ENCODE results near the gene CELSR2. TPM values are rescaled to one million over a fixed set of nuclear protein-coding genes. Genes with fewer than 3 reads are reported as not detected.

CELSR2 gene
- total and polyA plus RNA-seq, 11 donors: 1.6 to 11.9 (median 7.4) TPM

DNA sequence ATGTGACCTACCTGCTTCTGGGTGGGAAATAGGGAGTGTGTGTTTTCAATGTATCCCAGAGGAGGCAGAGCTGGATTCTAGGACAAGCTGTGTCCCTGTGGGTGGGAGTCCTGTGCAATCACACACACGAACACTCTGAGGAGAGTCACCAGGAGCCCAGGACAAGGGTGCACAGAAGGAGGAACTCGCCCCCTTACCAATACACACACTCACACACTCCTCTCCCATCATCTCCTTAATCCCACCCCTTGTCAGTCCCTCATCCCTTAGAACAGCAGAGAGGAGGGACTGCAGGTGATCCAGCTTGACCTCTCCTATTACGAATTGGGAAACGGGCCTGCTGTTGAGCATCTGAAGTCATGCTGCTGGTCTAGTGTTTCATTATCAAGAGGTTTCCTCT lies 65.9 kb downstream of the CELSR2 start:
- intact Hi-C loops (cut with DNase I): loop anchor here in 1 of 10 donors (5.0 kb wide), 1 partner anchor 47 kb away; no protein-coding TSS in a partner anchor
- DNase-seq (no peak), ATAC-seq (no peak)

DNA sequence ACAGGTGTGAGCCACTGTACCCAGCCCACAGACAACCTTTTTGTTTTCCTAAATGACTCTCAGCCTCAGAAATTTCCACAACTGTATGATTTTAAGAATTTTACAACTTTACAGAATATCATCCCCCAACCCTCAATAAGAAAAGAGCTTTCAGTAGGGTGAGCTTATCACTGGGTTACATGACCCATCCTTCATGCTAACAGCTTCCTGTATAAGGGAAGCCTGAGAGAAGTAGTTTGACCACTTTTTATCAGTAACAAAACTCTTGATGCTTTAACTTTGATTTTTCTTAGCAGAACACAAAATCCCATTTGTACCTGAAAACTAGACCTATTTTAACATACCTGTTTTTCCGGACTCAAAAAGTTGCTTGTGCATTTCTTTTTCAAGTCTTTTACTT lies 67.2 kb downstream of the CELSR2 start:
- H3K4me1 ChIP-seq: peaks cover 0 to 6% (median 0%) of the 10 kb centered on the region in 12 donors
- no peak overlapping the region for H3K27ac ChIP-seq
- DNase-seq: no peak
- no peak for ATAC-seq
- intact Hi-C loops (cut with DNase I): loop anchor here in 1 of 10 donors (5.0 kb wide), 1 partner anchor 46 kb away; no protein-coding TSS in a partner anchor
- H3K36me3 ChIP-seq: peaks cover 3 to 100% (median 79%) of the 10 kb centered on the region in 9 donors
- H3K4me3 ChIP-seq: no peak overlapping the region
- no peaks in the 10 kb centered on the region for H3K9me3 ChIP-seq
- WGBS, 4 donors: 96 to 100% (median 98%) methylated on average over 1 of the region's 1 CpG
- H3K27me3 ChIP-seq: no peaks in the 10 kb centered on the region
- TF ChIP-seq, protein P1, sequence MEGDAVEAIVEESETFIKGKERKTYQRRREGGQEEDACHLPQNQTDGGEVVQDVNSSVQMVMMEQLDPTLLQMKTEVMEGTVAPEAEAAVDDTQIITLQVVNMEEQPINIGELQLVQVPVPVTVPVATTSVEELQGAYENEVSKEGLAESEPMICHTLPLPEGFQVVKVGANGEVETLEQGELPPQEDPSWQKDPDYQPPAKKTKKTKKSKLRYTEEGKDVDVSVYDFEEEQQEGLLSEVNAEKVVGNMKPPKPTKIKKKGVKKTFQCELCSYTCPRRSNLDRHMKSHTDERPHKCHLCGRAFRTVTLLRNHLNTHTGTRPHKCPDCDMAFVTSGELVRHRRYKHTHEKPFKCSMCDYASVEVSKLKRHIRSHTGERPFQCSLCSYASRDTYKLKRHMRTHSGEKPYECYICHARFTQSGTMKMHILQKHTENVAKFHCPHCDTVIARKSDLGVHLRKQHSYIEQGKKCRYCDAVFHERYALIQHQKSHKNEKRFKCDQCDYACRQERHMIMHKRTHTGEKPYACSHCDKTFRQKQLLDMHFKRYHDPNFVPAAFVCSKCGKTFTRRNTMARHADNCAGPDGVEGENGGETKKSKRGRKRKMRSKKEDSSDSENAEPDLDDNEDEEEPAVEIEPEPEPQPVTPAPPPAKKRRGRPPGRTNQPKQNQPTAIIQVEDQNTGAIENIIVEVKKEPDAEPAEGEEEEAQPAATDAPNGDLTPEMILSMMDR (IDR thresholded peaks at IDR 0.05): no peak
- no peak for TF ChIP-seq POLR2A (IDR thresholded peaks at IDR 0.05)

More for the DNA sequence above, 65.9 kb downstream of the CELSR2 start:
- H3K4me3 ChIP-seq: no peak overlapping the region
- TF ChIP-seq, protein P1 (IDR thresholded peaks at IDR 0.05): no peak
- TF ChIP-seq POLR2A (IDR thresholded peaks at IDR 0.05): no peak
- no peaks in the 10 kb centered on the region for H3K9me3 ChIP-seq
- peaks cover 0 to 6% (median 0%) of the 10 kb centered on the region in 12 donors for H3K4me1 ChIP-seq
- H3K27me3 ChIP-seq: no peaks in the 10 kb centered on the region
- no peak overlapping the region for H3K27ac ChIP-seq
- 92 to 99% (median 95%) methylated on average over 4 of the region's 4 CpGs for WGBS, 4 donors
- peaks cover 2 to 100% (median 71%) of the 10 kb centered on the region in 9 donors for H3K36me3 ChIP-seq

DNA sequence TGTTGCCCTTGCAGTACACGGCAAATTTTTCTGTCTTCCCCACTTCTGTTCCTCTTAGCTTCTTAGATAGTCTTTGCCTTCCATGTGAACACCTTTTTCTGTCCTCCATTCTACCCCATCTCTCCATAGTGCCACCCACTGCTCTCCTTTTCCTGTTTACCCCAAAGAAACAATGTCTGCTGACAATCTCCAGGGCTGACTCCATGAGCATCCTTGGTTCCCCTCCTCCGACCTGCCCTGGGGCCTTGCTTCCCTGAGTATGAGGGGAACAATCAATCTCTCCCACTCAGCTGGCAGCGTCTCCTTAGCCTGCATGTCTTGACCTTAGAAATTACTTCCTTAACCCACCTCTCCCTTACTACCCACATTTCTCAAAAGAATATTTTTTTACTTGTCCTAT lies 69.8 kb downstream of the CELSR2 start:
- Histone ChIP-seq H3K4me1 (no peaks in the 10 kb centered on the region), H3K36me3 (peaks cover 3 to 100% (median 95%) of the 10 kb centered on the region in 9 donors), H3K9me3 (no peaks in the 10 kb centered on the region), H3K27me3 (no peaks in the 10 kb centered on the region), H3K4me3 (no peak overlapping the region), H3K27ac (no peak overlapping the region)
- TF ChIP-seq, protein P1 (IDR thresholded peaks at IDR 0.05): no peak
- TF ChIP-seq POLR2A (IDR thresholded peaks at IDR 0.05): no peak
- intact Hi-C loops (cut with DNase I): loop anchor here in 1 of 10 donors (5.0 kb wide), 1 partner anchor 43 kb away; no protein-coding TSS in a partner anchor
- WGBS, 4 donors: 92 to 95% (median 93%) methylated on average over 3 of the region's 3 CpGs
- DNase-seq: no peak
- ATAC-seq: no peak

DNA sequence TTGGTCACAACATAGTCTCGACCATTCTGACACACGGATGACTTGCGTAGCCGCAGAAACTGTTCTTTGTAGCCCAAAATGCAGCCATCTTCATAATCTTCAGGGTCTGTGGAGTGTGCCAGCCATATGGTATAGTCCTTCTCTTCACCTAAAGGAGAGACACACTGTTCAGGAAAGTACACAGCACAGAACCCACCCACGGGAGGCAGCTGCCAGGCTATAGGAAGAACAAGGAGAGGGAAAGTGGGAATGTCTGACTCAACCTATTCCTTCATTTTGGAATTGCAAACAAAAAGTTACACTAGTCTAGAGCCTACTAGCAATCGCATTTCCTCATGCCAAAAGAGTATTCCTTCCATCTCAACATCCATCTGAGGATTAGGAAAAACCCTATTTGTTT lies 73.6 kb downstream of the CELSR2 start:
- Histone ChIP-seq H3K36me3 (peaks cover 0 to 100% (median 84%) of the 10 kb centered on the region in 9 donors), H3K27ac (no peak overlapping the region), H3K4me1 (no peaks in the 10 kb centered on the region), H3K9me3 (no peaks in the 10 kb centered on the region), H3K27me3 (no peaks in the 10 kb centered on the region), H3K4me3 (no peak overlapping the region)
- TF ChIP-seq, protein P1 (IDR thresholded peaks at IDR 0.05): no peak
- TF ChIP-seq POLR2A (IDR thresholded peaks at IDR 0.05): no peak
- intact Hi-C loops (cut with DNase I): no loop called here
- DNase-seq: no peak
- 90 to 93% (median 92%) methylated on average over 6 of the region's 6 CpGs for WGBS, 4 donors
- ATAC-seq: no peak

Other genes starting within 250 kb of the CELSR2 start
- 10 to 100 TPM; 12.2 to 22.3 (median 14.9) TPM for gene WDR47, start 207.4 kb upstream of the CELSR2 start, total RNA-seq
- 1 to 10 TPM; 2.6 to 8.5 TPM for gene WDR47, start 207.4 kb upstream of the CELSR2 start, polyA plus RNA-seq
- gene TAF13, start 173.5 kb upstream of the CELSR2 start, total RNA-seq: 10 to 100 TPM; 34.8 to 72.1 (median 55.4) TPM
- 10 to 100 TPM; 38.1 to 83.9 TPM for gene TAF13, start 173.5 kb upstream of the CELSR2 start, polyA plus RNA-seq
- gene TMEM167B, start 158.8 kb upstream of the CELSR2 start, total RNA-seq: 10 to 100 TPM; 14.1 to 52.9 (median 29.9) TPM
- gene TMEM167B, start 158.8 kb upstream of the CELSR2 start, polyA plus RNA-seq: 10 to 100 TPM; 10.8 to 27.3 TPM
- under 1 TPM in 7 of 9 donors, not detected in 2; 0.11 to 0.83 (median 0.31) TPM for gene ELAPOR1, start 135.4 kb upstream of the CELSR2 start, total RNA-seq
- gene ELAPOR1, start 135.4 kb upstream of the CELSR2 start, polyA plus RNA-seq: under 1 TPM; 0.04 to 0.11 TPM
- 100 to 1,000 TPM in 6 of 9 donors, 10 to 100 TPM in 3; 88.5 to 113 (median 102) TPM for gene SARS1, start 35.6 kb upstream of the CELSR2 start, total RNA-seq
- 100 to 1,000 TPM in 1 of 2 donors, 10 to 100 TPM in 1; 41.1 to 179 TPM for gene SARS1, start 35.6 kb upstream of the CELSR2 start, polyA plus RNA-seq
- 1 to 10 TPM in 3 of 9 donors, under 1 TPM in 5, not detected in 1; 0.23 to 3.6 (median 0.60) TPM for gene PSRC1, start 33.6 kb downstream of the CELSR2 start, total RNA-seq
- gene PSRC1, start 33.6 kb downstream of the CELSR2 start, polyA plus RNA-seq: 1 to 10 TPM; 1.1 to 1.4 TPM
- gene MYBPHL, start 57.5 kb downstream of the CELSR2 start, total RNA-seq: 1 to 10 TPM in 2 of 9 donors, under 1 TPM in 4, not detected in 3; 0.44 to 2.5 (median 0.54) TPM
- gene MYBPHL, start 57.5 kb downstream of the CELSR2 start, polyA plus RNA-seq: under 1 TPM; 0.24 to 0.61 TPM
- gene SORT1, start 148.4 kb downstream of the CELSR2 start, total RNA-seq: 100 to 1,000 TPM in 7 of 9 donors, 10 to 100 TPM in 2; 75.5 to 346 (median 165) TPM
- gene SORT1, start 148.4 kb downstream of the CELSR2 start, polyA plus RNA-seq: 100 to 1,000 TPM in 1 of 2 donors, 10 to 100 TPM in 1; 36.9 to 133 TPM
- gene PSMA5, start 176.9 kb downstream of the CELSR2 start, total RNA-seq: 10 to 100 TPM; 24.3 to 74.9 (median 61.0) TPM
- 10 to 100 TPM; 31.5 to 94.7 TPM for gene PSMA5, start 176.9 kb downstream of the CELSR2 start, polyA plus RNA-seq
- gene SYPL2, start 217.0 kb downstream of the CELSR2 start, total RNA-seq: 10 to 100 TPM; 11.3 to 39.7 (median 25.4) TPM
- 10 to 100 TPM; 14.7 to 36.3 TPM for gene SYPL2, start 217.0 kb downstream of the CELSR2 start, polyA plus RNA-seq
- gene ATXN7L2, start 234.4 kb downstream of the CELSR2 start, total RNA-seq: 1 to 10 TPM; 1.2 to 2.8 (median 2.1) TPM
- 1 to 10 TPM; 2.0 to 3.8 TPM for gene ATXN7L2, start 234.4 kb downstream of the CELSR2 start, polyA plus RNA-seq
- gene CYB561D1, start 244.6 kb downstream of the CELSR2 start, total RNA-seq: 1 to 10 TPM; 3.4 to 8.4 (median 5.1) TPM
- 1 to 10 TPM; 2.1 to 8.1 TPM for gene CYB561D1, start 244.6 kb downstream of the CELSR2 start, polyA plus RNA-seq